GM06990 (cell line): ENCODE data around the gene CTTNBP2.

Experiments
- DNase-seq: peaks from one replicate; pipeline ENCODE4 v3.0.0-alpha.2; 2011; ENCODE audit not compliant: insufficient read length; ENCODE audit errors: extremely low read depth
- H3K27me3 ChIP-seq: replicated peaks from 2 replicates; pipeline ENCODE4 v1.6.0; 2011; ENCODE audit warnings: low read length; ENCODE audit not compliant: control insufficient read depth, insufficient read depth
- H3K36me3 ChIP-seq: 2 replicates; pipeline ENCODE4 v1.5.1; 2011; ENCODE audit warnings: low read length; ENCODE audit not compliant: control insufficient read depth, insufficient read depth
- H3K4me3 ChIP-seq: replicated peaks from 2 replicates; pipeline ENCODE4 v1.5.1; 2011; ENCODE audit warnings: low read depth, mild to moderate bottlenecking, control low read depth, low read length
- CTCF ChIP-seq: IDR thresholded peaks from 2 replicates; pipeline ENCODE4 v1.5.1; 2011; ENCODE audit warnings: low read length, control low read depth, mild to moderate bottlenecking, inconsistent platforms; ENCODE audit not compliant: insufficient read depth, poor library complexity, severe bottlenecking

CTTNBP2 gene

GRCh38 chr7:117816727-117817126 is 56.5 kb downstream of the CTTNBP2 start:
- H3K36me3 ChIP-seq: no peaks in the 10 kb centered on the region
- H3K4me3 ChIP-seq: no peak overlapping the region
- H3K27me3 ChIP-seq: peaks cover 2% of the 10 kb centered on the region; the same call in 1 of the 2 replicates
- TF ChIP-seq CTCF: no peak
- no peak for DNase-seq

DNA sequence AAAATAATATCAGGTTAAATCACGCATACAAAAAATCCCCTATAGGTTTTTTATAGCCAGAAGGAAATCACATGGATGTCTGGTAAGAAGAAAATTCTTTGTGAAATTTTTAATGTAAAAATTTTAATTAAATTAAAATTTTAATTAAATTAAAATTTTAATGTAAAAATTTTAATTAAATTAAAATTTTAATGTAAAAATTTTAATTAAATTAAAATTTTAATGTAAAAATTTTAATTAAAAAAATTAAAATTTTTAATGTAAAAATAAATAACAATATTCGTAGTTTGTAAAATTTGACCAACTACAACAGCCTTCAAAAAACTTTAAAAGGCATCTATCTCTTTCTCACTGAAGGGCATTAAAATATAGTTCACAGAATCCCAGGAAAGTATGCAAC is 61.5 kb downstream of the CTTNBP2 start:
- DNase-seq: no peak
- peaks cover 4% of the 10 kb centered on the region for H3K27me3 ChIP-seq
- no peak for TF ChIP-seq CTCF
- no peak overlapping the region for H3K4me3 ChIP-seq
- no peaks in the 10 kb centered on the region for H3K36me3 ChIP-seq

DNA sequence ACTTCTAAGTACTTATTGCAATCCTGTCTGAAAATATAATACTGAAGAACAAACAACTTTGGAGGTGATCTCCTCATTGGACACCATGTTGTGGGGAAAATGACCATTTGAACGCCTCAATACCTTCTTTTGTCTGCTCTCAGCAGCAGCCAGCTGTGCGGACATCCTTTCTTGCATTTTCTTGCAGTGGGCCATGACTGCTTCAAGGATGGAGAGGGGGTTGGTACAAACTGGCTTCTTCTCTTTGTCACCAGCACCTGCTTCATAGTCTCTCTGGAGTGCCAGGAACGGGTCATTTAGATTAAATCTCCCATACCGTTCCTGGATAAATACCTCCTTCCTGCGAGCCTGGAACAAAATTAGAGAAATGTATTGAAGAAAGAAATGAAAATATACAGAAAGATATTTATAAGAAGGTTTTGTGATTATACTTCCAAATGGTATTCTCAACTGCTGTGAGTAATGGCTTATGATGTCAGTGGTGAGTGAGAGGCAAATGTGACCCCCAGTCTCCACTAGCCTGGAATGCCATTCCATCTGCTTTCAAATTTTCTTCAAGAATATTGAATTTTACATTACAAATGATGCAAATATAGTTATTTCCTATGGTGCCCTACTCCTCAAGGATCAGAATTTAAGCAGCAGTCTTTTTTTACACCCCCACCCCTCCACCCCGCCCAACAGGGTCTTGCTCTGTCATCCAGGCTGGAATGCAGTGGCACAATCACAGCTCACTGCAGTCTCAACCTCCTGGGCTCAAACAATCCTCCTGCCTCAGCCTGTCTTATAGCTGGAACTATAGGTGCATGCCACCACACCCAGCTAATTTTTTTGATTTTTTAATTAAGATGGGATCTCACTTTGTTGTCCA is 62.4 kb downstream of the CTTNBP2 start:
- no peaks in the 10 kb centered on the region for H3K36me3 ChIP-seq
- no peak for TF ChIP-seq CTCF
- DNase-seq: no peak
- no peak overlapping the region for H3K4me3 ChIP-seq
- peaks cover 3% of the 10 kb centered on the region; the same call in 1 of the 2 replicates for H3K27me3 ChIP-seq

DNA sequence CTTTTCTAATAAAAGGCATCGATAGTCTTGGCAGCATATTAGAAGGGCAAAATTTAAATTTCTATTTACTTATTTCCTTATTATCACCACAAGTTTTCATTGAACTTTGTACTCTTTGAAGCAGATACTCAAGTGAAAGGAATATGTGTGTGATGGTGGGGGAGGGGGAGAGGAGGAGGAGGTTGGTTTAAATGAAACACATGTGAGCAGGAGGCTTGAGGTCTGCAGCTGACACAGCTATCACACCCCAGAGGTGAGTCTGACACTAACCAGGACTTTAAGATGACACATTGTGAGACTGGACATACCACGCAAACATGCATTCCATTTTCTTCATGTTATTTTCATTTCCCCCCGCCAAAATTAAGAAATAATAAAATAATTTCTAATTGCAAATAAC is 63.3 kb downstream of the CTTNBP2 start:
- Histone ChIP-seq H3K4me3 (no peak overlapping the region), H3K36me3 (no peaks in the 10 kb centered on the region), H3K27me3 (peaks cover 3% of the 10 kb centered on the region; the same call in 1 of the 2 replicates)
- no peak for DNase-seq
- TF ChIP-seq CTCF: no peak

DNA sequence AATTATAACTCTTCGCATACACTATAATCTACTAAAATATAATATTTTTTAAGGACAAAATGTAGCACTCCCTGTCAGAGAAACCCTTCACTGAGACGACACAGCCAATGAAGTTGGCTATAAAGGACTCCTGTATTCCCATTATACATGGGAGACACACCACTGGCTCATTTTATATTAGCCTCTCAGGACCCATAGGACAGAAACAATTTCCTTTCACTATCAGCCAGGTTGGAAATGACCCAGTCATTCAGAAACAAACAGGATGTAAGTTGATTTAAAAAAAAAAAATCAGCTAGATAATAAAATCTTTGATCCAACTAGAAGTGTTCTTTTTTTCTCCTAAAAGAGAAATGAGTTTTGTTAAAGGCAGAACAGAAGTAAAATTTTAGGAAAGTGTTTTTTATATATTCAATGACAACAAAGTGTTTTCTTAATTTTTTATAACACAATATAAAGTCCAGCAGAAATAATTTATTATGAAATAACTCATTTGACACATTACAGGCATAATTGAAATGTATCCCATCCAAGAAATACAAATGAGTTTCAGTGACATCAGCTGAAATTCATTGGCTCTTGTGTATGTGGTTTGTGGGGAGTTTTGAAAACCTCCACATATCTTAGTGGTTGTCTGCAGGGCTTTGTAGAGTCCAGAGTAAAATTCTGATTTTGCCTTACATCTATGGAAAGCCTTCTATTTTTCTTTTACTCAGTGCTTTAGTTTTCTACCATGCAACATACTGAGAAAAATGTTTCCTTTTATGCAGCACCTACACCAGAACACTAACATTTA is 64.1 kb downstream of the CTTNBP2 start:
- no peaks in the 10 kb centered on the region for H3K36me3 ChIP-seq
- H3K4me3 ChIP-seq: no peak overlapping the region
- no peak for DNase-seq
- H3K27me3 ChIP-seq: peaks cover 3% of the 10 kb centered on the region; the same call in 1 of the 2 replicates
- TF ChIP-seq CTCF: no peak
